HepG2 (cell line): ENCODE measurements around the gene SRGAP3. TPM values are rescaled to one million over a fixed set of nuclear protein-coding genes. Genes with fewer than 3 reads are reported as not detected.

Experiments
- EEA1 ChIP-seq: sonication (generic); formaldehyde crosslinking; IDR thresholded peaks from 2 replicates; pipeline ENCODE4 v1.5.1; 2020; ENCODE audit warnings: mild to moderate bottlenecking, missing genetic modification reagents, borderline replicate concordance
- FOXJ3 ChIP-seq: sonication (generic); formaldehyde crosslinking; IDR thresholded peaks from 2 replicates; pipeline ENCODE4 v1.4.0; 2020; ENCODE audit warnings: missing genetic modification reagents, mild to moderate bottlenecking, borderline replicate concordance
- MLLT10 ChIP-seq: sonication (generic); formaldehyde crosslinking; IDR thresholded peaks from 2 replicates; pipeline ENCODE4 v1.4.0; 2020; ENCODE audit warnings: missing genetic modification reagents
- RBFOX2 ChIP-seq: fragments of 200-400 bp; formaldehyde crosslinking; IDR thresholded peaks from 2 replicates; pipeline ENCODE4 v1.6.1; 2017; ENCODE audit warnings: low read depth, mild to moderate bottlenecking, low read length
- TERF1 ChIP-seq: sonication (generic); formaldehyde crosslinking; IDR thresholded peaks from 2 replicates; pipeline ENCODE4 v1.8.0; 2022; ENCODE audit warnings: mild to moderate bottlenecking, missing genetic modification reagents, moderate library complexity
- ZBTB21 ChIP-seq: sonication (generic); formaldehyde crosslinking; IDR thresholded peaks from 2 replicates; pipeline ENCODE4 v1.4.0; 2020; ENCODE audit warnings: missing genetic modification reagents
- ZEB1 ChIP-seq: IDR thresholded peaks from 2 replicates; pipeline ENCODE4 v1.6.1; 2012; ENCODE audit warnings: mild to moderate bottlenecking, low read depth, inconsistent platforms; ENCODE audit not compliant: insufficient replicate concordance
- ZKSCAN8 ChIP-seq: IDR thresholded peaks from 2 replicates; pipeline ENCODE4 v1.6.1; 2016; ENCODE audit warnings: borderline replicate concordance, missing genetic modification reagents, missing compliant biosample characterization
- ZNF136 ChIP-seq: sonication (generic); formaldehyde crosslinking; IDR thresholded peaks from 2 replicates; pipeline ENCODE4 v1.8.1; 2022; ENCODE audit warnings: low read depth, mild to moderate bottlenecking, moderate library complexity, missing genetic modification reagents
- ZNF484 ChIP-seq: sonication (generic); formaldehyde crosslinking; IDR thresholded peaks from 2 replicates; pipeline ENCODE4 v1.5.1; 2020; ENCODE audit warnings: mild to moderate bottlenecking, low read depth, missing genetic modification reagents, borderline replicate concordance
- ZNF512 ChIP-seq: sonication (generic); formaldehyde crosslinking; IDR thresholded peaks from 2 replicates; pipeline ENCODE4 v1.4.0; 2020; ENCODE audit warnings: mild to moderate bottlenecking, missing genetic modification reagents
- ZNF564 ChIP-seq: sonication (generic); formaldehyde crosslinking; IDR thresholded peaks from 2 replicates; pipeline ENCODE4 v1.8.1; 2023; ENCODE audit warnings: mild to moderate bottlenecking, missing genetic modification reagents
- ZNF772 ChIP-seq: sonication (generic); formaldehyde crosslinking; IDR thresholded peaks from 2 replicates; pipeline ENCODE4 v1.5.0; 2020; ENCODE audit warnings: mild to moderate bottlenecking, missing genetic modification reagents
- polyA plus RNA-seq, 8 experiments: library from polyadenylated mRNA; depleted of rRNA in 3 of 8; stranded (reverse) in 7 of 8; unstranded in 1 of 8; fragments of >200 nt; fragmentation: Illumina TruSeq in 4 of 8; extraction: Trizol in 4 of 8; gene quantifications; 2 replicates each; pipeline versions ENCODE4 v1.2.1 to v1.2.3, GENCODE V29; 2011 to 2016; ENCODE audit warnings: low read depth in 4 of 8, missing spikeins in 1 of 8, mixed read lengths in 1 of 8; ENCODE audit not compliant: insufficient read depth in 1 of 8
- total RNA-seq, 5 experiments: library from RNA; depleted of rRNA; stranded (reverse); fragments of >200 nt; fragmentation: Illumina TruSeq; extraction: Trizol; gene quantifications; 2 replicates each; pipeline ENCODE4 v1.2.3, GENCODE V29; 2016; ENCODE audit warnings: low read depth in 1 of 5
- TF ChIP-seq, protein P1 (sequence below): sonication (generic); formaldehyde crosslinking; conservative IDR thresholded peaks from 2 replicates; pipeline ENCODE4 v1.4.0; 2020; ENCODE audit warnings: missing genetic modification reagents
- TF ChIP-seq, protein P2 (sequence below): sonication (generic); formaldehyde crosslinking; IDR thresholded peaks from 2 replicates; pipeline ENCODE4 v1.4.0; 2020; ENCODE audit warnings: missing genetic modification reagents
- TF ChIP-seq, protein P3 (sequence below): sonication (generic); formaldehyde crosslinking; IDR thresholded peaks from 2 replicates; pipeline ENCODE4 v1.4.0; 2020; ENCODE audit warnings: missing genetic modification reagents, borderline replicate concordance
- TF ChIP-seq, protein P4 (sequence below): fragments of 450-650 bp; IDR thresholded peaks from 2 replicates; pipeline ENCODE4 v1.6.1; 2016

Gene SRGAP3
- total and polyA plus RNA-seq, 2 of the 13 experiments (the other 11 are each of a cell fraction or from before 2014, with no cell fraction given) = 1.2 to 1.4 TPM

GRCh38 chr3:8963137-8963853 lies 286.2 kb downstream of the SRGAP3 start, which contains the start of gene RAD18 (continued):
- TF ChIP-seq, protein P1, sequence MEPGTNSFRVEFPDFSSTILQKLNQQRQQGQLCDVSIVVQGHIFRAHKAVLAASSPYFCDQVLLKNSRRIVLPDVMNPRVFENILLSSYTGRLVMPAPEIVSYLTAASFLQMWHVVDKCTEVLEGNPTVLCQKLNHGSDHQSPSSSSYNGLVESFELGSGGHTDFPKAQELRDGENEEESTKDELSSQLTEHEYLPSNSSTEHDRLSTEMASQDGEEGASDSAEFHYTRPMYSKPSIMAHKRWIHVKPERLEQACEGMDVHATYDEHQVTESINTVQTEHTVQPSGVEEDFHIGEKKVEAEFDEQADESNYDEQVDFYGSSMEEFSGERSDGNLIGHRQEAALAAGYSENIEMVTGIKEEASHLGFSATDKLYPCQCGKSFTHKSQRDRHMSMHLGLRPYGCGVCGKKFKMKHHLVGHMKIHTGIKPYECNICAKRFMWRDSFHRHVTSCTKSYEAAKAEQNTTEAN = no peak
- TF ChIP-seq ZNF484 = no peak
- TF ChIP-seq ZEB1 = peak; percentile 66
- peak; percentile 74 for TF ChIP-seq RBFOX2
- TF ChIP-seq FOXJ3 (CRISPR knock-in tag) = no peak
- no peak for TF ChIP-seq ZNF564
- TF ChIP-seq, protein P2, sequence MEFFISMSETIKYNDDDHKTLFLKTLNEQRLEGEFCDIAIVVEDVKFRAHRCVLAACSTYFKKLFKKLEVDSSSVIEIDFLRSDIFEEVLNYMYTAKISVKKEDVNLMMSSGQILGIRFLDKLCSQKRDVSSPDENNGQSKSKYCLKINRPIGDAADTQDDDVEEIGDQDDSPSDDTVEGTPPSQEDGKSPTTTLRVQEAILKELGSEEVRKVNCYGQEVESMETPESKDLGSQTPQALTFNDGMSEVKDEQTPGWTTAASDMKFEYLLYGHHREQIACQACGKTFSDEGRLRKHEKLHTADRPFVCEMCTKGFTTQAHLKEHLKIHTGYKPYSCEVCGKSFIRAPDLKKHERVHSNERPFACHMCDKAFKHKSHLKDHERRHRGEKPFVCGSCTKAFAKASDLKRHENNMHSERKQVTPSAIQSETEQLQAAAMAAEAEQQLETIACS (CRISPR knock-in tag) = no peak
- 0 out of 2 replicates have a peak, but pooled peaks have one; percentile 35 for TF ChIP-seq ZBTB21 (CRISPR knock-in tag)
- 0 out of 2 replicates have a peak, but pooled peaks have one; percentile 47 for TF ChIP-seq ZNF772
- no peak for TF ChIP-seq ZNF512 (CRISPR knock-in tag)
- no peak for TF ChIP-seq MLLT10
- no peak for TF ChIP-seq TERF1 (CRISPR knock-in tag)
- 0 out of 2 replicates have a peak, but pooled peaks have one; percentile 59 for TF ChIP-seq ZNF136 (CRISPR knock-in tag)
- TF ChIP-seq EEA1 (CRISPR knock-in tag) = no peak
- TF ChIP-seq ZKSCAN8 (CRISPR knock-in tag) = no peak
- TF ChIP-seq, protein P3, sequence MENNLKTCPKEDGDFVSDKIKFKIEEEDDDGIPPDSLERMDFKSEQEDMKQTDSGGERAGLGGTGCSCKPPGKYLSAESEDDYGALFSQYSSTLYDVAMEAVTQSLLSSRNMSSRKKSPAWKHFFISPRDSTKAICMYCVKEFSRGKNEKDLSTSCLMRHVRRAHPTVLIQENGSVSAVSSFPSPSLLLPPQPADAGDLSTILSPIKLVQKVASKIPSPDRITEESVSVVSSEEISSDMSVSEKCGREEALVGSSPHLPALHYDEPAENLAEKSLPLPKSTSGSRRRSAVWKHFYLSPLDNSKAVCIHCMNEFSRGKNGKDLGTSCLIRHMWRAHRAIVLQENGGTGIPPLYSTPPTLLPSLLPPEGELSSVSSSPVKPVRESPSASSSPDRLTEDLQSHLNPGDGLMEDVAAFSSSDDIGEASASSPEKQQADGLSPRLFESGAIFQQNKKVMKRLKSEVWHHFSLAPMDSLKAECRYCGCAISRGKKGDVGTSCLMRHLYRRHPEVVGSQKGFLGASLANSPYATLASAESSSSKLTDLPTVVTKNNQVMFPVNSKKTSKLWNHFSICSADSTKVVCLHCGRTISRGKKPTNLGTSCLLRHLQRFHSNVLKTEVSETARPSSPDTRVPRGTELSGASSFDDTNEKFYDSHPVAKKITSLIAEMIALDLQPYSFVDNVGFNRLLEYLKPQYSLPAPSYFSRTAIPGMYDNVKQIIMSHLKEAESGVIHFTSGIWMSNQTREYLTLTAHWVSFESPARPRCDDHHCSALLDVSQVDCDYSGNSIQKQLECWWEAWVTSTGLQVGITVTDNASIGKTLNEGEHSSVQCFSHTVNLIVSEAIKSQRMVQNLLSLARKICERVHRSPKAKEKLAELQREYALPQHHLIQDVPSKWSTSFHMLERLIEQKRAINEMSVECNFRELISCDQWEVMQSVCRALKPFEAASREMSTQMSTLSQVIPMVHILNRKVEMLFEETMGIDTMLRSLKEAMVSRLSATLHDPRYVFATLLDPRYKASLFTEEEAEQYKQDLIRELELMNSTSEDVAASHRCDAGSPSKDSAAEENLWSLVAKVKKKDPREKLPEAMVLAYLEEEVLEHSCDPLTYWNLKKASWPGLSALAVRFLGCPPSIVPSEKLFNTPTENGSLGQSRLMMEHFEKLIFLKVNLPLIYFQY (CRISPR knock-in tag) = no peak
- TF ChIP-seq, protein P4, sequence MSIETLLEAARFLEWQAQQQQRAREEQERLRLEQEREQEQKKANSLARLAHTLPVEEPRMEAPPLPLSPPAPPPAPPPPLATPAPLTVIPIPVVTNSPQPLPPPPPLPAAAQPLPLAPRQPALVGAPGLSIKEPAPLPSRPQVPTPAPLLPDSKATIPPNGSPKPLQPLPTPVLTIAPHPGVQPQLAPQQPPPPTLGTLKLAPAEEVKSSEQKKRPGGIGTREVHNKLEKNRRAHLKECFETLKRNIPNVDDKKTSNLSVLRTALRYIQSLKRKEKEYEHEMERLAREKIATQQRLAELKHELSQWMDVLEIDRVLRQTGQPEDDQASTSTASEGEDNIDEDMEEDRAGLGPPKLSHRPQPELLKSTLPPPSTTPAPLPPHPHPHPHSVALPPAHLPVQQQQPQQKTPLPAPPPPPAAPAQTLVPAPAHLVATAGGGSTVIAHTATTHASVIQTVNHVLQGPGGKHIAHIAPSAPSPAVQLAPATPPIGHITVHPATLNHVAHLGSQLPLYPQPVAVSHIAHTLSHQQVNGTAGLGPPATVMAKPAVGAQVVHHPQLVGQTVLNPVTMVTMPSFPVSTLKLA = peak; percentile 33
